Body of pancreas (tissue), 4 donors: ENCODE results near the gene INTS6L.

Experiments
- POLR2A ChIP-seq, 3 donors: fragments of 450-650 bp; IDR thresholded peaks; one replicate each; pipeline ENCODE4 v1.6.1; 2016; ENCODE audit warnings: antibody characterized with exemption in 3 of 3, mild to moderate bottlenecking in 2 of 3
- TF ChIP-seq, protein P1 (sequence below), 7 experiments: fragments of 450-650 bp in 4 of 7; fragments of 200-600 bp in 3 of 7; sonication (generic) in 3 of 7; IDR thresholded peaks; one replicate each; pipeline ENCODE4 v1.5.1; 2016 to 2019; ENCODE audit warnings: antibody characterized with exemption in 7 of 7

DNA sequence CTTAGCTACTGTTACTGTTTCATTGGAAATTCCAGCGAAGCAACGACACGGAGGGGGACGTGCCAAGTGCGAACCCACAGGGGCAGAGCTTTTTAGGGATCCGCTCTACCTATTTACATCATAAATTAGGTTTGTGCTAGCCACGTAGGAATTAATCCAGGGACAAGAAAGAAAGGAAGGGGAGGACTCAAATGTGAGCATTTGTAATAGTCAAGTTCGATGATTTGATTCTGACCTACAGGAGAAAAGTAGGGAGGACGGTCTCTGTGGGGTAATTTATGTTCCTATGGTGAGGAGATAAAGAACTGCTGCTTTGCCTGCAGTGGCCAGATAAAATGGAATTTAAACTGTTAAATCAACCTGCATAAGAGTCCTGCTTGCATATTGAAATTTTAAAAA is 1.7 kb downstream of the INTS6L start:
- TF ChIP-seq, protein P1, sequence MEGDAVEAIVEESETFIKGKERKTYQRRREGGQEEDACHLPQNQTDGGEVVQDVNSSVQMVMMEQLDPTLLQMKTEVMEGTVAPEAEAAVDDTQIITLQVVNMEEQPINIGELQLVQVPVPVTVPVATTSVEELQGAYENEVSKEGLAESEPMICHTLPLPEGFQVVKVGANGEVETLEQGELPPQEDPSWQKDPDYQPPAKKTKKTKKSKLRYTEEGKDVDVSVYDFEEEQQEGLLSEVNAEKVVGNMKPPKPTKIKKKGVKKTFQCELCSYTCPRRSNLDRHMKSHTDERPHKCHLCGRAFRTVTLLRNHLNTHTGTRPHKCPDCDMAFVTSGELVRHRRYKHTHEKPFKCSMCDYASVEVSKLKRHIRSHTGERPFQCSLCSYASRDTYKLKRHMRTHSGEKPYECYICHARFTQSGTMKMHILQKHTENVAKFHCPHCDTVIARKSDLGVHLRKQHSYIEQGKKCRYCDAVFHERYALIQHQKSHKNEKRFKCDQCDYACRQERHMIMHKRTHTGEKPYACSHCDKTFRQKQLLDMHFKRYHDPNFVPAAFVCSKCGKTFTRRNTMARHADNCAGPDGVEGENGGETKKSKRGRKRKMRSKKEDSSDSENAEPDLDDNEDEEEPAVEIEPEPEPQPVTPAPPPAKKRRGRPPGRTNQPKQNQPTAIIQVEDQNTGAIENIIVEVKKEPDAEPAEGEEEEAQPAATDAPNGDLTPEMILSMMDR (IDR thresholded peaks at IDR 0.05) = no peak
- no peak for TF ChIP-seq POLR2A (IDR thresholded peaks at IDR 0.05)
